ENCODE measurements around the gene RPS18. TPM values are rescaled to one million over a fixed set of nuclear protein-coding genes. Genes with fewer than 3 reads are reported as not detected.
A peak's percentile ranks its signal among the peaks of the same experiment; 100 is the strongest.
"Not testable (repeated sequence)": the region's sequence is repeated elsewhere in the genome, so short reads cannot be mapped to it uniquely, and the experiment has no call there.

Gene RPS18
- polyA plus RNA-seq, 3 donors from 2014 or later = 2,992 to 6,506 (median 3,113) TPM

DNA sequence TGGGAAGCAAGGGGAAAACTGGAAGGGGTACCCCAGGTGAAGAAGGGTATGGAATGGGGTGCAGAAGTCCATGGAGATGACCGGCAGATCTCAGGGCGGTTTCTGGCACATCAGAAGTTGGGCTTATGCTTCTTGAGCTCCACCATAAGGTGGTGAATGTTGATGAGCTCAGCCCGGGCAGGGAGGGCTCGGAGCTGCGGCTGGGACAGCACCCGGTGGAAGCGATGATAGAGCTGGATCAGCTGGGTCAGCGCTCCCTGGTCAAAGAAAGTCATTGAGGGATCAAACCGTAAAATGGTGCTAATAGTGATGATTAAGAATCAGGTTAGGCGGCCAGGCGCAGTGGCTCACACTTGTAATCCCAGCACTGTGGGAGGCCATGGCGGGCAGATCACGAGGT is 21.1 kb upstream of the RPS18 start:
- H3K9me3 Mint-ChIP-seq = no peaks in the 10 kb centered on the region
- peaks cover 39 to 41% of the 10 kb centered on the region in 2 donors for H3K4me1 Mint-ChIP-seq
- H3K4me3 Mint-ChIP-seq = peak overlapping the region in 4 of 5 donors; percentile 86 to 93 (median 92)
- H3K27ac Mint-ChIP-seq = peak overlapping the region in 4 of 6 donors; percentile 56 to 96 (median 95)
- H3K36me3 Mint-ChIP-seq = peaks cover 5 to 14% (median 6%) of the 10 kb centered on the region in 3 donors
- no peak for DNase-seq
- H3K27me3 Mint-ChIP-seq (ENCODE audit: low read depth in 3 of 3) = peaks cover 0 to 2% (median 0%) of the 10 kb centered on the region in 3 donors

DNA sequence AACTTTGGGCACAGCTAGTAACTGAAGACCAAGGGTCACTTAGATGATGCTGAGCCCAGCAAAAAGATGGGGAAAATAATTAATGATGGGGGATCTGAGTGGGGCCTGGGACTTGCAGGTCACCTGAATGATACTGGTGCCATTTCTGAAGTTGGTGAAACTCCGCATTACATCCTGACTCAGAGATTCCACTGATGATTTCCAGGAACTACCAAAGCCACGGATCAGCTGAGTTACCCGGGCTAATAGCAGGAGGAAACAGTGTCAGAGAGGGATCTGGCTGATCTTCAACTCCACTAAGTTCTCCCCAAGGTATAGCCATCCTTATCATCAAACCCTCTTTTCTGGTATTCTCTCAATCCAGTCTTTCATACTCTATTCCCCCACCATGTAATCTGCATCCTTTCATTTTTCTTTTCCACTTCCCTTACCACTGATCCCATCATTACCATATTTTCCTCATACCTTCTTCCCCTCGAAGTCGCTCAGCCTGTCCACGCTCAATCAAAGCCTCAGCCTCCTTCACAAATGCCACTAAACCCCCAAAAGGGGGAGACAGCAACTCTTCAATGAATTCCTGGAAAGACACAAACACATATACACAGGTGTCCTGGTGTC is 20.4 kb upstream of the RPS18 start:
- Mint-ChIP-seq H3K9me3 (no peaks in the 10 kb centered on the region), H3K4me1 (peaks cover 39 to 41% of the 10 kb centered on the region in 2 donors), H3K4me3 (peak overlapping the region in 4 of 5 donors; percentile 7 to 67 (median 30)), H3K27ac (peak overlapping the region in 5 of 6 donors; percentile 0 to 87 (median 69)), H3K27me3 (ENCODE audit: low read depth in 3 of 3) (no peaks in the 10 kb centered on the region), H3K36me3 (peaks cover 5 to 14% (median 6%) of the 10 kb centered on the region in 3 donors)
- no peak for DNase-seq

DNA sequence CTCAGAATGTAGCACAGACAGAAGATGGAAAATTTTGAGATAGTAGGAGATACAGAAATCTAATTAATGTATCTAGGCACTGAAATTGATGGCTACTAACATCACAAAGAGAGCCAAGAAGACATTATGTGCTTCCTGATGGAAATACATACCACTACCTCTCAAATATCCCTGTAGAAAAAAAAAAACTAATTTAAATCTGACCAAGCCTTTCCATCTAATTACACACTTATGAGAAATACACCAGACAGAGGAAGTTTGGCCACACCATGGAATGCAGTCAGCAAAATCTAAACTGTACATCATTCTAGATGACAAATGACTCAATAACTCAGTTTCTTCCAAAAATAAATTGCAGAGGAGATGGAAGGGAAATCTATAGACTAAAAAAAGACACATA is 19.1 kb upstream of the RPS18 start:
- Mint-ChIP-seq H3K36me3 (peaks cover 5 to 14% (median 6%) of the 10 kb centered on the region in 3 donors), H3K9me3 (no peaks in the 10 kb centered on the region), H3K4me1 (peaks cover 39 to 40% of the 10 kb centered on the region in 2 donors), H3K27ac (no peak overlapping the region), H3K27me3 (ENCODE audit: low read depth in 3 of 3) (no peaks in the 10 kb centered on the region), H3K4me3 (no peak overlapping the region)
- no peak for DNase-seq

DNA sequence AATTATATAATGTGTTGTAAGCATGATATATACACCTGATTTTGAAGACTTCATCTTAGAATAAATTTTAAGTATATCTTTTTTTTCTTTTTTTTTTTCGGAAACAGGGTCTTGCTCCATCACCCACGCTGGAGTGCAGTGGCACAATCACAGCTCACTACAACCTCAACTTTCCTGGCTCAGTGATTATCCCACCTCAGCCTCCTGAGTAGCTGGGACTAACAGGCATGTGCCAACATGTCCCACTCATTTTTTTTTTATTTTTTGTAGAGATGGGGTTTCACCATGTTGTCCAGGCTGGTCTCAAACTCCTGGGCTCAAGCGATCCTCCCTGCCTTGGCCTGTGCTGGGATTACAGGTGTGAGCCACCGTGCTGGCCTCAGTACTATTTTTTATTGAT is 17.3 kb upstream of the RPS18 start:
- Mint-ChIP-seq H3K27me3 (ENCODE audit: low read depth in 3 of 3) (no peaks in the 10 kb centered on the region), H3K9me3 (no peaks in the 10 kb centered on the region), H3K36me3 (peaks cover 5 to 14% (median 6%) of the 10 kb centered on the region in 3 donors), H3K4me1 (peaks cover 20 to 22% of the 10 kb centered on the region in 2 donors), H3K4me3 (no peak overlapping the region), H3K27ac (no peak overlapping the region)
- no peak for DNase-seq

DNA sequence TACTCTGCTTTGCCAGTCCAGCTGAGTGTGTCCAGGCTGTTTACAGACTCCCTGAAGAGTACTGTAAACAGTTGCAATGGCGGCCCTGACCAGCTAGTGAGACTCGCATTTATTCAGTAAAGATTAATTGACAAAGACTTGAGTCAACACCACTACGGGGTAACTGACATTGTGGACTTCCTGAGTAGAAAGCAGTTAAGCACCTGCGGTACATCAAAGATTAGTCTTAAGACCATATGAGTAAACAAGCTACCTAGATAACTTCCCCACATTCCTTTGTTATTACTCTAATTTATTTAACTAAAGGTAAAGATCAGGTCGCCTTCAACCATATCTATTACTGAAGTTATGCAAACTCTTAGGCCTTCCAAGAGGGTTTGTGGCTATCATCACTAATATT is 12.8 kb upstream of the RPS18 start:
- H3K4me3 Mint-ChIP-seq = no peak overlapping the region
- H3K4me1 Mint-ChIP-seq = no peaks in the 10 kb centered on the region
- H3K9me3 Mint-ChIP-seq = no peaks in the 10 kb centered on the region

GRCh38 chr6:33262490-33262889 is 9.4 kb upstream of the RPS18 start:
- H3K4me1 Mint-ChIP-seq; DNase-seq; H3K27me3 Mint-ChIP-seq (ENCODE audit: low read depth in 3 of 3); H3K4me3 Mint-ChIP-seq; H3K9me3 Mint-ChIP-seq: not testable (repeated sequence)
- Mint-ChIP-seq H3K27ac (peak overlapping the region in 1 of 6 donors; percentile 32), H3K36me3 (peaks cover 23 to 45% (median 25%) of the 10 kb centered on the region in 3 donors)

More for the DNA sequence above, 12.8 kb upstream of the RPS18 start:
- no peaks in the 10 kb centered on the region for H3K27me3 Mint-ChIP-seq (ENCODE audit: low read depth in 3 of 3)
- DNase-seq = no peak
- no peak overlapping the region for H3K27ac Mint-ChIP-seq
- H3K36me3 Mint-ChIP-seq = peaks cover 13 to 22% (median 17%) of the 10 kb centered on the region in 3 donors

GRCh38 chr6:33264015-33264414 is 7.9 kb upstream of the RPS18 start:
- Mint-ChIP-seq H3K36me3 (peaks cover 31 to 58% (median 37%) of the 10 kb centered on the region in 3 donors), H3K27ac (peak overlapping the region in 1 of 6 donors; percentile 48), H3K4me3 (no peak overlapping the region)

DNA sequence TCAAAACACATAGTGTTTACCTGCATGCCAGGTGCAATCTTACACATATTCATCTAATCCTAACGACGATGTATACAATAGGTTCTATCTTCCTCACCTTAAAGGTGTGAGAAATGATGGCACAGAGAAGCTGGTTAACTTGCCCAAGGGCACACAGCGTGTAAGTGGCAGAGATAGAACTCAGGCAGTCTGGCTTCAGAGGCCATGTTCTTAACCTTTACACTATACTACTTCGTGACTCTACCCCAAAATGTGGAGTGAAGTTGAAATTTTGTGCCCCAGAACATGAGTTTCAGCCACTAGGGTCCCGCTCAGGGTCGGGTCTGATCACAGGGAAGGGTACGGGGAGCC is 783 bp upstream of the RPS18 start:
- Mint-ChIP-seq H3K4me3 (peak overlapping the region; percentile 96 to 100 (median 98)), H3K4me1 (peaks cover 53 to 65% of the 10 kb centered on the region in 2 donors), H3K36me3 (peaks cover 28 to 50% (median 29%) of the 10 kb centered on the region in 3 donors)

More at GRCh38 chr6:33264015-33264414, 7.9 kb upstream of the RPS18 start:
- peaks cover 0 to 2% of the 10 kb centered on the region in 2 donors for H3K4me1 Mint-ChIP-seq
- no peak for DNase-seq
- no peaks in the 10 kb centered on the region for H3K9me3 Mint-ChIP-seq
- H3K27me3 Mint-ChIP-seq (ENCODE audit: low read depth in 3 of 3) = no peaks in the 10 kb centered on the region

GRCh38 chr6:33272275-33273128 is 627 bp downstream of the RPS18 start:
- Mint-ChIP-seq H3K36me3 (peaks cover 22 to 45% (median 23%) of the 10 kb centered on the region in 3 donors), H3K4me1 (peaks cover 60 to 73% of the 10 kb centered on the region in 2 donors), H3K4me3 (peak overlapping the region; percentile 96 to 100 (median 98)), H3K27me3 (ENCODE audit: low read depth in 3 of 3) (peaks cover 8 to 22% (median 21%) of the 10 kb centered on the region in 3 donors), H3K27ac (peak overlapping the region; percentile 96 to 100 (median 99)), H3K9me3 (no peaks in the 10 kb centered on the region)
- no peak for DNase-seq

More for the DNA sequence above, 783 bp upstream of the RPS18 start:
- Mint-ChIP-seq H3K27ac (peak overlapping the region; percentile 96 to 100 (median 99)), H3K27me3 (ENCODE audit: low read depth in 3 of 3) (peaks cover 8 to 15% (median 12%) of the 10 kb centered on the region in 3 donors), H3K9me3 (no peaks in the 10 kb centered on the region)
- DNase-seq = no peak

DNA sequence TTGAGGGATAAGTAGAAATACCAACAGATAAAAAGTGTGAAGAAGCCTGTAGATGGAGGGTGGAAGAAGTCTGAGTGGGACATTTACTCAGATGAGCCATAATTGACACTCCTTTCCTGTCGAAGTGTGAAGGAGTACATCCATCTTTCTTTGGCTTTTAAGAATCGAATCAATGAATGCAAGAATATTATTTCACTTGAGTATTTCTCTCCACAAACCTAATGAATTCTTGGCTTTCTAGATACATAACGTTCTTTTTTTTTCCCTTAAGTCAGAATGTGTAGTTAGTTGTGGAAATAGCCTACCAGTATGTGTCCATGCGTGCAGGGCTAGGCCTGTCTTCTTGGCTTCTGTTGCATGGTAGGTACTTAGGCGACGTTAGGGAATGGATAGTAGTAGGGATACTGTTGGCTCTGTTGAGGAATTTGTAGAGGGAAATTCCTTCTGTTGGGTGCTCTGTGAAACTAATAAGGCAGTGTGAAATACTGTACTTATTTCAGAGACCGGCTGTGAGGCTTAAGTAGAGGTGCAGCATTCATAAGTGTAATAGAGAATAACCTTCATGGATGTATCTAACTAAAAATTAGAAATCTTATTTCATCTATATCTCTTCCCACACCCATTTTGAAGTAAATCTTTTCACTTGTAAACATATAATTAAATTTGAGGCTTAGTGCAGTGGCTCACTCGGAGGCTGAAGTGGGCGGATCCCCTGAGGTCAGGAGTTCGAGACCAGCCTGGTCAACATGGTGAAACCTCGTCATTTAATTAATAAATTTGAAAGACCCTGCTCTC is 1.5 kb downstream of the RPS18 start:
- peaks cover 67 to 81% of the 10 kb centered on the region in 2 donors for H3K4me1 Mint-ChIP-seq
- peaks cover 10 to 22% (median 21%) of the 10 kb centered on the region in 3 donors for H3K27me3 Mint-ChIP-seq (ENCODE audit: low read depth in 3 of 3)
- no peak for DNase-seq
- peaks cover 15 to 38% (median 18%) of the 10 kb centered on the region in 3 donors for H3K36me3 Mint-ChIP-seq
- peak overlapping the region; percentile 96 to 100 (median 99) for H3K27ac Mint-ChIP-seq
- no peaks in the 10 kb centered on the region for H3K9me3 Mint-ChIP-seq
- peak overlapping the region; percentile 96 to 100 (median 98) for H3K4me3 Mint-ChIP-seq

DNA sequence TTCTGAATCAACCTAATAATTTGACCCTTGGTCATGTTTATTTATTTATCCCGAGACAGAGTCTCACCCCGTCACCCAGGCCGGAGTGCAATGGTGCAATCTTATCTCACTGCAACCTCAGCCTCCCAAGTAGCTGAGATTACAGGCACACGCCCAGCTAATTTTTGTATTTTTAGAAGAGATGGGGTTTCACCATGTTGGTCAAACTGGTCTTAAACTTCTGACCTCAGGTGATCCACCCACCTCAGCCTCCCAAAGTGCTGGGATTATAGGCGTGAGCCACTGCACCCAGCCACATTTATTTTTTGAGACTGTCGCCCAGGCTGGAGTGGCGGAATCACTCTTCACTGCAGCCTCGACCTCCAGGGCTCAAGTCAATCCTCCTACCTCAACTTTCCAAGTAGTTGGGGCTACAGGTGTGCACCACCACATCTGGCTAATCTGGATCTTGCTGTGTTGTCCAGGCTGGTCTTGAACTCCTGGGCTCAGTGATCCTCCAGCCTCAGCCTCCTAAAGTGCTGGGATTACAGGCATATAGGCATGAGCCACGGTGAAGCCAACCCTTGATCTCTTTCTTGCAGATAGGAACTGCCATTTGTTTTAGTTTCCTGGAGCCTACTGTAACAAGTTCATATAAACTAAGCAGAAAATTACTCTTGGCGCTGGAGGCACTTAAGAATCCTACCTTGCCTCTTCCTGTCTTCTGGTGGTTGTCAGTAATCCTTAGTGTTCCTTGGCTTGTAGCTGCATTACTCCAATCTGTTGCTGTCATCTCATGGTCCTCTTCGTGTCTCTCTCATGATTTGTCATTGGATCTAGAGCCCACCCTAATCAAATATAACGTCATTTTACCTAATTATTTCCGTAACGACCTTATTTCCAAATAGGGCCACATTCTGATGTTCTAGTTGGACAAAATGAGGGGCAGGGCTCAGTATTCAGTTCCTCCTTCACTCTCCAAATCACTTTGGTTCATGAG is 2.3 kb downstream of the RPS18 start:
- peaks cover 73 to 90% of the 10 kb centered on the region in 2 donors for H3K4me1 Mint-ChIP-seq
- peaks cover 12 to 31% (median 15%) of the 10 kb centered on the region in 3 donors for H3K36me3 Mint-ChIP-seq
- DNase-seq = no peak
- H3K27me3 Mint-ChIP-seq (ENCODE audit: low read depth in 3 of 3) = peaks cover 10 to 22% (median 21%) of the 10 kb centered on the region in 3 donors
- peak overlapping the region; percentile 92 to 100 (median 97) for H3K27ac Mint-ChIP-seq
- peak overlapping the region; percentile 48 to 100 (median 96) for H3K4me3 Mint-ChIP-seq
- H3K9me3 Mint-ChIP-seq = no peaks in the 10 kb centered on the region

DNA sequence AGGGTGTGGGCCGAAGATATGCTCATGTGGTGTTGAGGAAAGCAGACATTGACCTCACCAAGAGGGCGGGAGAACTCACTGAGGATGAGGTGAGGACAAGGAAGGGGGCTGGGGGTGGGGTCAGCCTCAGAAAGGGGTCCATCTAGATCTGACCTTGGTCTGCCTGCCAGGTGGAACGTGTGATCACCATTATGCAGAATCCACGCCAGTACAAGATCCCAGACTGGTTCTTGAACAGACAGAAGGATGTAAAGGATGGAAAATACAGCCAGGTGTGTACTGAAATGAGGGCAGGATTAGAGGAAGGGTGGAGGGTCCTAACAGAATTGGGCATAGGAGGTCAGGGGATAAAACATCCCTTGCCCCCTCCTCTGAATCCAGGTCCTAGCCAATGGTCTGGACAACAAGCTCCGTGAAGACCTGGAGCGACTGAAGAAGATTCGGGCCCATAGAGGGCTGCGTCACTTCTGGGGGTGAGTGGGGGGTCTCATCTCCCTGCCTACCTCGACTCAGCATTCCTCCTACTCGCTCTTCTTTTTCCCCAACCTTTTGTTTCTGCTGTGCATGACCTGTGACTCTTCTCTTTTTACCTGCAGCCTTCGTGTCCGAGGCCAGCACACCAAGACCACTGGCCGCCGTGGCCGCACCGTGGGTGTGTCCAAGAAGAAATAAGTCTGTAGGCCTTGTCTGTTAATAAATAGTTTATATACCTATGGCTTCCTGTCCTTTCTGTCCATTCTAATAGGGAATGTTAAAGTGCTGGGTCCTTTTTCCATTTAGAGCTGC is 4.1 kb downstream of the RPS18 start:
- Mint-ChIP-seq H3K36me3 (peaks cover 11 to 31% (median 12%) of the 10 kb centered on the region in 3 donors), H3K4me3 (peak overlapping the region; percentile 84 to 93 (median 88)), H3K27ac (peak overlapping the region; percentile 93 to 98 (median 96)), H3K4me1 (peaks cover 68 to 79% of the 10 kb centered on the region in 2 donors), H3K27me3 (ENCODE audit: low read depth in 3 of 3) (peaks cover 9 to 20% (median 18%) of the 10 kb centered on the region in 3 donors)
- not testable (repeated sequence) for H3K9me3 Mint-ChIP-seq, DNase-seq

All from immature natural killer cell (primary cell).